IPS-18a (cell line): ENCODE data around the gene PYROXD2.
"Not testable (repeated sequence)": the region's sequence is repeated elsewhere in the genome, so short reads cannot be mapped to it uniquely, and the experiment has no call there.

Experiments used
- H3K27ac ChIP-seq: one replicate; pipeline ENCODE4 v1.5.1; 2013; ENCODE audit warnings: low read length
- H3K27me3 ChIP-seq: one replicate; pipeline ENCODE4 v1.6.1; 2013; ENCODE audit warnings: mild to moderate bottlenecking, low read length; ENCODE audit not compliant: control insufficient read depth, insufficient read depth
- H3K36me3 ChIP-seq: one replicate; pipeline ENCODE4 v1.6.1; 2013; ENCODE audit warnings: low read depth, low read length; ENCODE audit not compliant: control insufficient read depth
- H3K4me1 ChIP-seq: one replicate; pipeline ENCODE4 v1.6.1; 2013; ENCODE audit warnings: low read depth, low read length; ENCODE audit not compliant: control insufficient read depth
- H3K4me3 ChIP-seq: one replicate; pipeline ENCODE4 v1.5.1; 2013; ENCODE audit warnings: low read length
- H3K9ac ChIP-seq: one replicate; pipeline ENCODE4 v1.6.1; 2013; ENCODE audit warnings: mild to moderate bottlenecking, low read length, moderate library complexity
- H3K9me3 ChIP-seq: one replicate; pipeline ENCODE4 v1.6.1; 2013; ENCODE audit warnings: low read depth, low read length; ENCODE audit not compliant: control insufficient read depth

PYROXD2 gene

GRCh38 chr10:98353170-98353569 is 61.8 kb downstream of the PYROXD2 start:
- Histone ChIP-seq H3K4me3 (no peak overlapping the region), H3K27ac (no peak overlapping the region), H3K27me3 (no peaks in the 10 kb centered on the region), H3K36me3 (no peaks in the 10 kb centered on the region), H3K9me3 (no peaks in the 10 kb centered on the region), H3K4me1 (no peaks in the 10 kb centered on the region), H3K9ac (no peak overlapping the region)

DNA sequence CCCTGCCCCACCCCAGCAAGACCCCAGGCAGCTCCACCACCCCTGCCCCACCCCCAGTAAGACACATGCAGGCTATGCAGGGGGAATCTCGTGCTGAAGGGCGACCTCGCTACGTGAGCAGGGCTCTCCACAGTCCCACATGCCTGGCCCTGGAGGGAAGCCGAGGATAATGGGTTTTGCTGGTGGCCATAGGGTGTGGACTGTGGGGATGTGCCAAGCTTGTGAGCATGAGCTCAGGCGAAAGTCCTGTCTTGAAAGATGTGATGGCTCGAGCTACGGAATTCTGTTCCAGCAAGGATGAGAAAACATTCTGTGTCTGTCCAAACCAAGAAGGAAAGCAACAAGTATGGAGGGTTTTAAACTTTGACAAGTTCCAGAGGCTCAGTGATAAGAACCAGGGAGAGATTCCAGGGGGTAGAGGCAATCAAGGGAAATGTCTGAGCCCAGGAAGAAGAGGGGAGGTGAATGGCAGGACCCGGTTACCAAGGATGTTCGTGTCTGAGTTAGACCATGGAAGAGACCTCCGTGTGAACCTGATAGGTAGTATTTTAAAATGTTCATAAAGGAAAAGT is 63.1 kb downstream of the PYROXD2 start:
- H3K9me3 ChIP-seq = no peaks in the 10 kb centered on the region
- no peak overlapping the region for H3K4me3 ChIP-seq
- H3K4me1 ChIP-seq = no peaks in the 10 kb centered on the region
- H3K27ac ChIP-seq = no peak overlapping the region
- H3K9ac ChIP-seq = no peak overlapping the region
- no peaks in the 10 kb centered on the region for H3K27me3 ChIP-seq
- H3K36me3 ChIP-seq = no peaks in the 10 kb centered on the region

- H3K4me3 ChIP-seq = no peak overlapping the region
These were observed 65.5 kb downstream of the PYROXD2 start for GRCh38 chr10:98349508-98349922.

DNA sequence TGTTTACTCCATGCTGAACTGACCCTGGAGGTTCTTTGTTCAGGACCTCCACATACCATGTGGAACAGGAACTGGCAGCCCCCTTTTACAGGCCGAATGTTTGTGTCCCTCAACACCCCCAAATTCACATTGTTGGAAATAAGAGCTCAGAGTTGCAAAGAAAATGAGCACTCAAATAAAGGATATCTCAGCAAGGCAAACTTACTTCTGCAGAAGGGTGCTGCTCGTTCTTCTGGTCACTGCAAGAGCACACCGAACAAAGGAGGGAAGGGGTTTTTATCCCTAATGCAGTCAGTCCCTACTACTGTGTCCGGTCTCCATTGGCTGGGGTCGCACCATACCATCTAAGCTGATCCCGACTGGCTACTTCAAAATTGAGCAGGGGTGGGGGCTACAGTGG is 68.1 kb downstream of the PYROXD2 start:
- no peak overlapping the region for H3K4me3 ChIP-seq
- H3K9me3 ChIP-seq = no peaks in the 10 kb centered on the region
- H3K9ac ChIP-seq = no peak overlapping the region
- H3K4me1 ChIP-seq = no peaks in the 10 kb centered on the region
- no peaks in the 10 kb centered on the region for H3K27me3 ChIP-seq
- H3K36me3 ChIP-seq = no peaks in the 10 kb centered on the region
- no peak overlapping the region for H3K27ac ChIP-seq

More at GRCh38 chr10:98349508-98349922, 65.5 kb downstream of the PYROXD2 start:
- Histone ChIP-seq H3K36me3 (no peaks in the 10 kb centered on the region), H3K27me3 (no peaks in the 10 kb centered on the region), H3K9ac (no peak overlapping the region), H3K27ac (no peak overlapping the region), H3K4me1 (no peaks in the 10 kb centered on the region), H3K9me3 (no peaks in the 10 kb centered on the region)

DNA sequence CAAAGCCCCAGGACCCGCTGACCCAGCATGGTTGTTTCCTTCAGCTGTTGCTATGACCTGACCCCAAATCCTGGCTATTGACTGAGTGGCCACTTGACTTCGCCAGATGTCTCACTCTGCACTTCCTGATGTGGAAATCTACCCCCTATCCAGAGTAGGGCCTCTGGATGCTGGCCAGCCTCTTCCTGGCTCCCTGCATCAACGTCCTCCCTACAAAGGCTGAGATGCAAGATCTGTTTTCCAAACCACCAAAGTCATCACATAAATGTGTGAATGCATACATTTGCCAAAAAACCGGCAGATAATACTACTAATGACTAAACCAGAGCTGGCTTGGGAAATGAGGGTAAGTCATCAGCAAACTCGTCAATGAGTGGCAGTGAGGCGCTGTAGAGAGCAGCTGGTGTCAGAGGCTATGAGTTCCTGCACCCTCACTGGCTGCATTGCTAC is 70.4 kb downstream of the PYROXD2 start:
- Histone ChIP-seq H3K27ac (no peak overlapping the region), H3K4me1 (no peaks in the 10 kb centered on the region), H3K9ac (no peak overlapping the region), H3K27me3 (no peaks in the 10 kb centered on the region), H3K4me3 (no peak overlapping the region), H3K9me3 (no peaks in the 10 kb centered on the region), H3K36me3 (no peaks in the 10 kb centered on the region)

DNA sequence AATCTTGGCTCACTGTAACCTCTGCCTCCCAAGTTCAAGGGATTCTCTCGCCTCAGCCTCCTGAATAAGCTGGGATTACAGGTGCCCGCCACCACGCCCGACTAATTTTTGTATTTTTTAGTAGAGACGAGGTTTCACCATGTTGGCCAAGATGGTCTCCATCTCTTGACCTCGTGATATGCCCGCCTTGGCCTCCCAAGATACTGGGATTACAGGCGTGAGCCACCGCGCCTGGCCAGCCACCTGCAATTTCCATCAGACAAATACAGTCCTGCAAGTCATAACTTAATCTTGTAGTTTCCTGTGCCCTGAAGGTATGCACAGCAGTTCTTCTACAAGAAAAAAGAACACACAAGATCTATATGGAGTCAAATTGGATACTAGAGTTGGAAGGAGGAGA is 73.3 kb downstream of the PYROXD2 start:
- not testable (repeated sequence) for H3K9me3 ChIP-seq, H3K27me3 ChIP-seq, H3K9ac ChIP-seq, H3K27ac ChIP-seq, H3K36me3 ChIP-seq, H3K4me1 ChIP-seq, H3K4me3 ChIP-seq

GRCh38 chr10:98340940-98341310 is 74.1 kb downstream of the PYROXD2 start:
- Histone ChIP-seq H3K27ac (no peak overlapping the region), H3K36me3 (no peaks in the 10 kb centered on the region), H3K9ac (no peak overlapping the region), H3K4me1 (no peaks in the 10 kb centered on the region), H3K4me3 (no peak overlapping the region), H3K27me3 (no peaks in the 10 kb centered on the region), H3K9me3 (no peaks in the 10 kb centered on the region)

GRCh38 chr10:98340261-98340939 is 74.6 kb downstream of the PYROXD2 start:
- Histone ChIP-seq H3K9me3 (no peaks in the 10 kb centered on the region), H3K4me3 (no peak overlapping the region), H3K36me3 (no peaks in the 10 kb centered on the region), H3K9ac (no peak overlapping the region), H3K27ac (no peak overlapping the region), H3K4me1 (no peaks in the 10 kb centered on the region), H3K27me3 (no peaks in the 10 kb centered on the region)

DNA sequence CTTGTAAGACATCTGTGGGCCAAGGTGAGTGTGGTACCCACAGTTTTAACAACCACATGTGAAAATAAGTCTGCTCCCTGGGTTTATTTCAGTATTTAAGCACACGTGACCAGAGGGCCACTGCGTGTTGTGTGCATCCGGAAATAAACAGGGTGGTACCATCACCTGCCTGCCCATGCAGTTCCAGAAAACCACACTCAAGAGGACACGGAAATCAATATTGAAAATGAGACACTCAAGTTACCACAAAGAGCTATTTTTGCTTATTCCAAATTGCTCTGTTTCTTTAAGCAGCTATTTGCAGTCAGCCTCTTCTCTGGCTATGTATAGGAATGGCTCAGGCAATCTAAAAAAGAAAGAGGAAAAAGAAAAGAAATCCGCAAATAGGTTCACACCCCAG is 75.2 kb downstream of the PYROXD2 start:
- H3K36me3 ChIP-seq = no peaks in the 10 kb centered on the region
- H3K4me3 ChIP-seq = no peak overlapping the region
- no peaks in the 10 kb centered on the region for H3K4me1 ChIP-seq
- no peaks in the 10 kb centered on the region for H3K9me3 ChIP-seq
- H3K27me3 ChIP-seq = no peaks in the 10 kb centered on the region
- H3K9ac ChIP-seq = no peak overlapping the region
- H3K27ac ChIP-seq = no peak overlapping the region

DNA sequence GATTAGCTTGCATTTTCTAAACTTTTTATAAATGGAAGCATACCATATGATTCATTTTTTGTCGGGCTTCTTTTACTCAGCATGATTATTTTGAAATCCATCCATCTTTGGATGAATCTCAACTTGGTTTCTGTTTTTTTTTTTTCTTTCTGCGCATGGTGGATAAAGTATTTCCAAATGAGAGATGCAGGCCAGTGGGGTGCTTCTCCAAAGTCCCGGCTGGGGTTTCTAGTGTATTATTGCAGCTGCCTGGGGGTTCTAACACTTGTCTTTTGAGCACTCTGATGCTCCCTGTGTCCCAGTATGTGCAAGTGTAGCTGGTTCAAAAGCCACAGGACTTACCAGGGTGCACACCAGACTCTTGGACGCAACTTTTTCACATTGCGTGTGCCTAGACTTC is 76.1 kb downstream of the PYROXD2 start:
- no peak overlapping the region for H3K27ac ChIP-seq
- H3K9ac ChIP-seq = no peak overlapping the region
- H3K27me3 ChIP-seq = no peaks in the 10 kb centered on the region
- no peak overlapping the region for H3K4me3 ChIP-seq
- H3K36me3 ChIP-seq = no peaks in the 10 kb centered on the region
- H3K9me3 ChIP-seq = no peaks in the 10 kb centered on the region
- H3K4me1 ChIP-seq = no peaks in the 10 kb centered on the region

GRCh38 chr10:98338318-98338717 is 76.7 kb downstream of the PYROXD2 start:
- Histone ChIP-seq H3K36me3 (no peaks in the 10 kb centered on the region), H3K4me1 (no peaks in the 10 kb centered on the region), H3K9me3 (no peaks in the 10 kb centered on the region), H3K27ac (no peak overlapping the region), H3K9ac (no peak overlapping the region), H3K27me3 (no peaks in the 10 kb centered on the region), H3K4me3 (no peak overlapping the region)

- H3K4me1 ChIP-seq = no peaks in the 10 kb centered on the region
These were observed 77.5 kb downstream of the PYROXD2 start for GRCh38 chr10:98337484-98337883.

More at GRCh38 chr10:98337484-98337883, 77.5 kb downstream of the PYROXD2 start:
- Histone ChIP-seq H3K36me3 (no peaks in the 10 kb centered on the region), H3K4me3 (no peak overlapping the region), H3K27ac (no peak overlapping the region), H3K9ac (no peak overlapping the region), H3K9me3 (no peaks in the 10 kb centered on the region), H3K27me3 (no peaks in the 10 kb centered on the region)
